Testis (tissue), 3 donors: ENCODE results near the gene HSPA4. TPM values are rescaled to one million over a fixed set of nuclear protein-coding genes. Genes with fewer than 3 reads are reported as not detected.

Source experiments
- DNase-seq: peaks from one replicate; pipeline ENCODE4 v3.0.0-alpha.2; 2019
- H3K27ac ChIP-seq, 2 donors: fragments of 200-600 bp; sonication (generic); one replicate each; pipeline ENCODE4 v1.5.1; 2019
- H3K27me3 ChIP-seq: fragments of 200-600 bp; sonication (generic); one replicate; pipeline ENCODE4 v1.5.1; 2019
- H3K36me3 ChIP-seq: fragments of 200-600 bp; sonication (generic); one replicate; pipeline ENCODE4 v1.5.1; 2017; ENCODE audit warnings: low read depth; ENCODE audit errors: missing control alignments
- H3K4me1 ChIP-seq: fragments of 200-600 bp; sonication (generic); one replicate; pipeline ENCODE4 v1.5.1; 2019
- H3K4me3 ChIP-seq, 2 donors: fragments of 200-600 bp; sonication (generic); one replicate each; pipeline ENCODE4 v1.5.1; 2017 to 2019
- H3K9me3 ChIP-seq: fragments of 200-600 bp; sonication (generic); one replicate; pipeline ENCODE4 v1.5.1; 2017
- POLR2A ChIP-seq: fragments of 450-650 bp; IDR thresholded peaks from one replicate; pipeline ENCODE4 v1.6.1; 2017; ENCODE audit warnings: antibody characterized with exemption, mild to moderate bottlenecking, moderate library complexity
- WGBS, 2 donors: methylation state at CpG; one replicate each; pipeline ENCODE4 v1.1.5; 2018; 5-methylcytosine and 5-hydroxymethylcytosine counted together
- intact Hi-C: fragments of 100-400 bp; cut with DNase I; formaldehyde crosslinking; loops from one replicate; pipeline ENCODE4 v1.15.1; 2023; ENCODE audit warnings: low total_unique reads
- polyA plus RNA-seq: library from polyadenylated mRNA; stranded (reverse); fragments of 350-450 nt; fragmentation: Illumina TruSeq; extraction: RNeasy Lipid Tissue Mini Kit (QIAGEN cat#74804); gene quantifications from one replicate; pipeline ENCODE4 v1.2.3, GENCODE V29; 2014; ENCODE audit warnings: low read depth, low replicate concordance; ENCODE audit not compliant: insufficient read depth
- total RNA-seq, 2 donors: library from RNA; depleted of rRNA; stranded (reverse); fragments of >200 nt; gene quantifications; one replicate each; pipeline ENCODE4 v1.2.3, GENCODE V29; 2016
- TF ChIP-seq, protein P1 (sequence below), 3 experiments: fragments of 450-650 bp in 2 of 3; fragments of 200-600 bp in 1 of 3; sonication (generic) in 1 of 3; IDR thresholded peaks; one replicate each; pipeline ENCODE4 v1.5.1; 2016 to 2019; ENCODE audit warnings: antibody characterized with exemption in 3 of 3, mild to moderate bottlenecking in 2 of 3, moderate library complexity in 1 of 3

HSPA4 gene
- total and polyA plus RNA-seq, 3 donors from 2014 or later = 107 to 143 (median 108) TPM

DNA sequence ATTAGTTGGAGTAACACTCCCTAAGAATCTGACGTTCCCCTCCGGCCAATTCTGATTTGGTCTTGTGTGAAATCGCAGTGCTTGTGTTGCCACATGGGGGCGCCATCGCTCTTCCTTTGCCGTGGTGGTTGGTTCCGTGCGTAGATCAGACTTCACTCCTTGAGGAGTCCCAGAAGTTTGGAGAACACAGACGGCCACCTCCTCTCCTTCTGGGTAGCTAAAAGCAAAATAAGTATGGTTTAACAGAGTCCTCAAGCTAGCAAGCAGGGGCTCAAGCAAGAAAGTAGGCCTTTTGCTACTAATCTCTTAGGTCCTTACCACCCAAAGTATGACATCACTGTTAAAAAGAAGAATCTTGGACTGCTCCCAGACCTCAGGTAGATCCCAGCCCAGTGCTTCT, 59.5 kb downstream of the HSPA4 start:
- H3K9me3 ChIP-seq = no peaks in the 10 kb centered on the region
- DNase-seq = peak; percentile 94
- H3K4me1 ChIP-seq = no peaks in the 10 kb centered on the region
- H3K27me3 ChIP-seq = no peaks in the 10 kb centered on the region
- H3K36me3 ChIP-seq = no peaks in the 10 kb centered on the region
- H3K27ac ChIP-seq = no peak overlapping the region
- WGBS, 2 donors = 6 to 12% methylated on average over 9 of the region's 9 CpGs
- no peak overlapping the region for H3K4me3 ChIP-seq
- intact Hi-C loops = no loop called here
- TF ChIP-seq, protein P1, sequence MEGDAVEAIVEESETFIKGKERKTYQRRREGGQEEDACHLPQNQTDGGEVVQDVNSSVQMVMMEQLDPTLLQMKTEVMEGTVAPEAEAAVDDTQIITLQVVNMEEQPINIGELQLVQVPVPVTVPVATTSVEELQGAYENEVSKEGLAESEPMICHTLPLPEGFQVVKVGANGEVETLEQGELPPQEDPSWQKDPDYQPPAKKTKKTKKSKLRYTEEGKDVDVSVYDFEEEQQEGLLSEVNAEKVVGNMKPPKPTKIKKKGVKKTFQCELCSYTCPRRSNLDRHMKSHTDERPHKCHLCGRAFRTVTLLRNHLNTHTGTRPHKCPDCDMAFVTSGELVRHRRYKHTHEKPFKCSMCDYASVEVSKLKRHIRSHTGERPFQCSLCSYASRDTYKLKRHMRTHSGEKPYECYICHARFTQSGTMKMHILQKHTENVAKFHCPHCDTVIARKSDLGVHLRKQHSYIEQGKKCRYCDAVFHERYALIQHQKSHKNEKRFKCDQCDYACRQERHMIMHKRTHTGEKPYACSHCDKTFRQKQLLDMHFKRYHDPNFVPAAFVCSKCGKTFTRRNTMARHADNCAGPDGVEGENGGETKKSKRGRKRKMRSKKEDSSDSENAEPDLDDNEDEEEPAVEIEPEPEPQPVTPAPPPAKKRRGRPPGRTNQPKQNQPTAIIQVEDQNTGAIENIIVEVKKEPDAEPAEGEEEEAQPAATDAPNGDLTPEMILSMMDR (IDR thresholded peaks at IDR 0.05) = peak; percentile 62 to 93 (median 88)
- TF ChIP-seq POLR2A = no peak

DNA sequence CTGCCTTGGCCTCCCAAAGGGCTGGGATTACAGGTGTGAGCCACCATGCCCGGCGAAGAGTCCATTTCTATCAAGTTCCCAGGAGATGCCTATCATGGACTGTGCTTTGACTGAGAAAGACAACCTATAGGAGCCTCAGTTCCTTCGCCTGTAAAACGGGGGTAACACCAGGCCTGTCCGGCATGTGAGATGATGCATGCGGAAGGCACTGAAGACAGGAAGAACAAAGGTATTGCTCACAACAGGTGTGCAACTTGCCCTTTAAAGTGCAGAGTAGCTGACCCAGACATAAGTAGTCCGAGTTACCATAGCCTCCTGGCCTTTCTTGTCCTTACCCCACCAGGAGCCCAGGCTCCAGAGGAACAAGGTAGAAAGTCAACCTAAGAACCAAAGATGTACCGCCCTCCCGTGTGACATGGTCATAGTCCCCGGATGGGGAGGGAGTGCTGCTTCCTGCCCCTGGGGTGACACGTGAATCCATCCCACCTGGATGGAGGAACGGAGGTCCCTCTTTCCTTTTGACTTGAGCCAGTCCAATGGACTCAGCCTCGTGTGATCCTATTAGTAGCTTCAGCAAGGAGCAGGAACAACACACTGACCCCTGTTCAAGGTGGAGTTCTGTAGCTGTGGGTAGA, 60.3 kb downstream of the HSPA4 start:
- H3K9me3 ChIP-seq = no peaks in the 10 kb centered on the region
- no peaks in the 10 kb centered on the region for H3K27me3 ChIP-seq
- H3K36me3 ChIP-seq = no peaks in the 10 kb centered on the region
- no peak overlapping the region for H3K27ac ChIP-seq
- intact Hi-C loops = no loop called here
- no peak overlapping the region for H3K4me3 ChIP-seq
- 92 to 94% methylated on average over 10 to 13 of the region's 13 CpGs for WGBS, 2 donors
- no peak for DNase-seq
- TF ChIP-seq, protein P1 (IDR thresholded peaks at IDR 0.05) = no peak
- TF ChIP-seq POLR2A = no peak
- no peaks in the 10 kb centered on the region for H3K4me1 ChIP-seq

DNA sequence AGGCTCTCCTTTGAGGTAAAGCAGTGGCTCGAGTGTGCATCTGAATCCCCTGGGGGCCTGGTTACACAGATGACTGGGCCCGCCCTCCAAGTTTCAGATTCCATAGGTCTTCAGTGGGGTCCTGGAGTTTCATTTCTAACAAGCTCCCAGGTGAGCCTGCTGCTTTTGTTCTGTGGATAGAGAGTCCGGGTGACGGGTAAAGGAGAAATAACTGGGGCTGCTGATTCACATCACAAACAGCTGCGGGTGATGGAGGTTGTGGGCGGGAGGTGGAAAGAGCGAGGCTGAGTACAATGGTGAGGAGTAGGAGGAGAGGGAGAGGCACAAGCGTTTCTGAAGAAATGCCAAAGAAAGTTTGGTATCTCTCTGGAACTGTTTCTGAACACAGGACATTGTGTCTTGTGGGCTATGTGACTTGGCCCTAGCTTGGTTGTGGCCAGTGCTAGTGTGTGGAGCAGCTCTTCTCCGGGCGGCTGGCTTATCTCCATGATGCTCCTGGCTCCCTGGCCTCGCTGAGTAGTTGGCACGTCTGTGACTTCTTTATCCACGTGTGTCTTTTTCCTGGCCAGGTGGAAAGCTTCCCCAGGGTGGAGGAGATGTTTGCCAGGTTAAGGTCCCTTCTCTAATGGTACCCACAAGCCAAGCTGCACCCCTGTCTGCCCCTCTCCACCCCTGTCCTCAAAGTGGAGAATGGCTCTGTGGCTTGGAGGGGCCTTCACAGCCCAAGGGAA, 61.7 kb downstream of the HSPA4 start:
- 47 to 60% methylated on average over 10 to 13 of the region's 13 CpGs for WGBS, 2 donors
- DNase-seq = peak; percentile 61
- Histone ChIP-seq H3K27ac (no peak overlapping the region), H3K9me3 (no peaks in the 10 kb centered on the region), H3K27me3 (no peaks in the 10 kb centered on the region), H3K4me3 (no peak overlapping the region), H3K36me3 (no peaks in the 10 kb centered on the region), H3K4me1 (no peaks in the 10 kb centered on the region)
- no peak for TF ChIP-seq POLR2A
- TF ChIP-seq, protein P1 (IDR thresholded peaks at IDR 0.05) = no peak
- intact Hi-C loops = no loop called here

DNA sequence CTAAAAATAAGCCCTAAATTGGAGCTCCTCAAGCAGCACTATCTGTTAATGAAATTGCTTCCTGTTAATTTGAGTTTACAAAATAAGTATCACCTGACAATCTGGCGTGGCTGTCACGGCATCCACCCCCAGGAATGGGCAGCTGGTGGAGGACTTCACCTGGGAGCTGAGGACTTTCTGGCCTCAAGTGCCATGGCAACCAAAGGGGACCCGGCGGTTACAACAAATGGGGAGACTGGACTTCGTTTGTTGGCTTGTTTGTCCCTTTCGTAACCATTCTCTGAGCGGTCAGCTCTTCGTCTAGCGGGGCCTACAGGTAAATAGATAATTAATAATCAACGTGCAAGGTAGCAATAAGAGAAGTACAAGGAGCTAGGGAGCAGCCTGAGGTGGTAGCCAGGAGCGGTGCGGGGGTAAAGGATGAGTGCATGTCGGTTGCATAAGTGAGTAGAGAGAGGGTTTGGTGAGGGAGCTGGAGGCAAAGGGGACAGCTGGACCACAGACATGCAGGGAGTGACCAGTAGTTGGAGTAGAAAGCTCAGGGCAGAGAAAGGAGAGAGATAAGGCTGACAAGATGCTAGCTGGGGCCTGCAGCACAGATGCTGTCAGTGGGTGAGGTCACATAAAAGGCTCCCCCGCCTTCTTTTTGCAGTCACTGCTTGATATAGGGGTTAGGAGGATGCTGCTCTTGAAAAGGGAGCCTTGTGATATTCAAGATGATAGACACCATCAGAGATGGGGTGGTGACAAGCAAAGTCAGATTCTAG, 62.5 kb downstream of the HSPA4 start:
- H3K36me3 ChIP-seq = no peaks in the 10 kb centered on the region
- DNase-seq = no peak
- H3K4me3 ChIP-seq = no peak overlapping the region
- no peaks in the 10 kb centered on the region for H3K27me3 ChIP-seq
- TF ChIP-seq, protein P1 (IDR thresholded peaks at IDR 0.05) = no peak
- H3K9me3 ChIP-seq = no peaks in the 10 kb centered on the region
- intact Hi-C loops = no loop called here
- no peak overlapping the region for H3K27ac ChIP-seq
- no peaks in the 10 kb centered on the region for H3K4me1 ChIP-seq
- WGBS, 2 donors = 93 to 94% methylated on average over 14 of the region's 14 CpGs
